Loucy (cell line): ENCODE measurements around the gene PRCP.

Source experiments
- H2AFZ ChIP-seq: fragments of 200-600 bp; sonication (generic); 2 replicates; pipeline ENCODE4 v1.6.0; 2016; ENCODE audit warnings: antibody characterized with exemption, mild to moderate bottlenecking, low read length, moderate library complexity
- H3F3A ChIP-seq: fragments of 200-600 bp; 2 replicates; pipeline ENCODE4 v1.6.0; 2016; ENCODE audit warnings: antibody characterized with exemption, low read depth, mild to moderate bottlenecking
- H3K27me3 ChIP-seq: fragments of 200-600 bp; sonication (generic); 2 replicates; pipeline ENCODE4 v1.6.1; 2014; ENCODE audit warnings: low read length, mild to moderate bottlenecking; ENCODE audit not compliant: insufficient read depth, poor library complexity, severe bottlenecking
- H3K36me3 ChIP-seq: fragments of 200-600 bp; sonication (generic); 2 replicates; pipeline ENCODE4 v1.6.1; 2016; ENCODE audit warnings: low read length; ENCODE audit not compliant: insufficient read depth
- H3K4me1 ChIP-seq: fragments of 200-600 bp; sonication (generic); 2 replicates; pipeline ENCODE4 v1.5.1; 2014; ENCODE audit warnings: low read length, mild to moderate bottlenecking; ENCODE audit not compliant: insufficient read depth, poor library complexity, severe bottlenecking
- H3K4me2 ChIP-seq: fragments of 200-600 bp; sonication (generic); 2 replicates; pipeline ENCODE4 v1.6.0; 2014; ENCODE audit warnings: antibody characterized with exemption, low read length, low read depth, mild to moderate bottlenecking; ENCODE audit not compliant: poor library complexity, severe bottlenecking
- H3K4me3 ChIP-seq: fragments of 200-600 bp; sonication (generic); 2 replicates; pipeline ENCODE4 v1.5.1; 2014; ENCODE audit warnings: low read length, mild to moderate bottlenecking, mixed read lengths; ENCODE audit not compliant: poor library complexity, severe bottlenecking
- H3K79me2 ChIP-seq: fragments of 200-600 bp; sonication (generic); 2 replicates; pipeline ENCODE4 v1.6.1; 2014; ENCODE audit warnings: low read length; ENCODE audit not compliant: insufficient read depth
- H3K9ac ChIP-seq: fragments of 200-600 bp; sonication (generic); 2 replicates; pipeline ENCODE4 v1.6.0; 2014; ENCODE audit warnings: mild to moderate bottlenecking, low read depth, low read length, moderate library complexity; ENCODE audit not compliant: poor library complexity, severe bottlenecking
- H3K9me2 ChIP-seq: fragments of 200-600 bp; sonication (generic); replicated peaks from 2 replicates; pipeline ENCODE4 v1.6.1; 2016; ENCODE audit warnings: low read depth, low read length, mixed read lengths
- H3K9me3 ChIP-seq: fragments of 200-600 bp; sonication (generic); 2 replicates; pipeline ENCODE4 v1.6.1; 2014; ENCODE audit warnings: mild to moderate bottlenecking, antibody characterized with exemption, low read length, low read depth; ENCODE audit not compliant: insufficient read depth
- H4K20me1 ChIP-seq: fragments of 200-600 bp; sonication (generic); 2 replicates; pipeline ENCODE4 v1.6.0; 2014; ENCODE audit warnings: antibody characterized with exemption, low read length, mild to moderate bottlenecking; ENCODE audit not compliant: insufficient read depth, poor library complexity, severe bottlenecking
- CTCF ChIP-seq: fragments of 200-600 bp; sonication (generic); conservative IDR thresholded peaks from 2 replicates; pipeline ENCODE4 v1.5.1; 2014; ENCODE audit warnings: mild to moderate bottlenecking, antibody characterized with exemption, low read length
- EZH2phosphoT487 ChIP-seq: fragments of 200-600 bp; IDR thresholded peaks from 2 replicates; pipeline ENCODE4 v1.6.1; 2018; ENCODE audit warnings: antibody characterized with exemption, mild to moderate bottlenecking, moderate library complexity, borderline replicate concordance

The PRCP gene

GRCh38 chr11:82811369-82811768 is 88.9 kb downstream of the PRCP start:
- H3K9me3 ChIP-seq = no peaks in the 10 kb centered on the region
- no peak overlapping the region for H3K9ac ChIP-seq
- TF ChIP-seq CTCF (no peak), EZH2phosphoT487 (no peak)
- H4K20me1 ChIP-seq = no peaks in the 10 kb centered on the region
- H3F3A ChIP-seq = no peaks in the 10 kb centered on the region
- H3K79me2 ChIP-seq = no peaks in the 10 kb centered on the region
- H3K4me2 ChIP-seq = no peak overlapping the region
- no peaks in the 10 kb centered on the region for H3K9me2 ChIP-seq
- no peak overlapping the region for H3K4me3 ChIP-seq
- H3K4me1 ChIP-seq = no peaks in the 10 kb centered on the region
- H2AFZ ChIP-seq = no peak overlapping the region
- H3K36me3 ChIP-seq = no peaks in the 10 kb centered on the region
- H3K27me3 ChIP-seq = no peaks in the 10 kb centered on the region

- Histone ChIP-seq H2AFZ (no peak overlapping the region), H3K4me2 (no peak overlapping the region), H3K9me2 (no peaks in the 10 kb centered on the region), H3K9me3 (no peaks in the 10 kb centered on the region), H3F3A (no peaks in the 10 kb centered on the region), H3K36me3 (no peaks in the 10 kb centered on the region), H3K4me1 (no peaks in the 10 kb centered on the region), H4K20me1 (no peaks in the 10 kb centered on the region), H3K9ac (no peak overlapping the region), H3K27me3 (no peaks in the 10 kb centered on the region), H3K79me2 (no peaks in the 10 kb centered on the region), H3K4me3 (no peak overlapping the region)
- TF ChIP-seq EZH2phosphoT487 (no peak), CTCF (no peak)
Measured at GRCh38 chr11:82810738-82811137, 89.5 kb downstream of the PRCP start.

- Histone ChIP-seq H3K79me2 (no peaks in the 10 kb centered on the region), H3K4me2 (no peak overlapping the region), H3K9me3 (no peaks in the 10 kb centered on the region), H3K4me3 (no peak overlapping the region), H3K27me3 (no peaks in the 10 kb centered on the region), H3K36me3 (no peaks in the 10 kb centered on the region), H4K20me1 (no peaks in the 10 kb centered on the region), H3F3A (no peaks in the 10 kb centered on the region), H3K4me1 (no peaks in the 10 kb centered on the region), H2AFZ (no peak overlapping the region), H3K9ac (no peak overlapping the region), H3K9me2 (no peaks in the 10 kb centered on the region)
- no peak for TF ChIP-seq CTCF
- TF ChIP-seq EZH2phosphoT487 = no peak
Measured at GRCh38 chr11:82810326-82810725, 89.9 kb downstream of the PRCP start.
